ENCODE measurements around the gene RAMP2.

The RAMP2 gene

DNA sequence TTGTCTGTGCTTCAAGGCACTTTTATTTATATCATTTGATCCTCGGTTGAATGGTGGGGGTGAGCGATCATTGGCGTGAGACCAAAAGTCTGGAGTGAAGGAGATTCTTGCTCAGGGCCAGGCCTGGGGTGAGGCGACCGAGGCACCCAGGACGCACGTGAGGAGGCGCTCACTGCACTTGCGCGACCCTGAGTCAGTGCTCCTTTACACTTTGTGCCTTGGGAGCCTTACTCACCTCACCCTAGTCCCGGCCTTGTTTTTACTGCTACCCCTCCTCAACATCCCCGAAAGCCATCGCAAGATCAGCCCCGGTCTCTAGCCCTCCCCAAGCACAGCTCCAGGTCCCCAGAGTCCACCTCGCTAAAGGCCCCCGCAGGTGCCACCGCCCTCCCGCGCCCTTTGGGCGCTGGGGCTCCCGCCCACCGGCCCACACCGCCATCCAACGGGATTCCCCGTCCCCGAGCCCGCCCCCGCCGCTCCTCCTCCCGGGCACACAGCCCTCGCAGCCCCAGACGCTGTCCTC is 16.7 kb upstream of the RAMP2 start:
- H3K27me3 ChIP-seq (ENCODE audit: insufficient read depth, low read length): no peaks in the 10 kb centered on the region
- H3K79me2 ChIP-seq (ENCODE audit: insufficient read depth, low read length): peaks cover 20% of the 10 kb centered on the region
- no peaks in the 10 kb centered on the region for H3K9me3 ChIP-seq (ENCODE audit: low read length)
- TF ChIP-seq EZH2 (IDR thresholded peaks at IDR 0.05; ENCODE audit: borderline replicate concordance, low read length): no peak
- H3K4me2 ChIP-seq (ENCODE audit: low read length): peak overlapping the region; percentile 93
- peak overlapping the region; percentile 68 for H3K9ac ChIP-seq (ENCODE audit: low read length)
- no peaks in the 10 kb centered on the region for H3K9me2 ChIP-seq (ENCODE audit: low read depth, low read length)
- H4K20me1 ChIP-seq (ENCODE audit: insufficient read depth, low read length): no peaks in the 10 kb centered on the region
- H3K36me3 ChIP-seq (ENCODE audit: insufficient read depth, low read length): peaks cover 8% of the 10 kb centered on the region; the same call in 1 of the 2 replicates
- H3F3A ChIP-seq (ENCODE audit: insufficient read depth, low read length): no peaks in the 10 kb centered on the region
- no peak overlapping the region for H2AFZ ChIP-seq (ENCODE audit: low read length)
- H3K27ac ChIP-seq (ENCODE audit: low read depth, low read length, poor library complexity, severe bottlenecking): peak overlapping the region; percentile 26
- H3K4me3 ChIP-seq (ENCODE audit: low read depth, low read length, poor library complexity, severe bottlenecking): peak overlapping the region; percentile 66
- H3K4me1 ChIP-seq (ENCODE audit: insufficient read depth, low read length, severe bottlenecking): peaks cover 24% of the 10 kb centered on the region

DNA sequence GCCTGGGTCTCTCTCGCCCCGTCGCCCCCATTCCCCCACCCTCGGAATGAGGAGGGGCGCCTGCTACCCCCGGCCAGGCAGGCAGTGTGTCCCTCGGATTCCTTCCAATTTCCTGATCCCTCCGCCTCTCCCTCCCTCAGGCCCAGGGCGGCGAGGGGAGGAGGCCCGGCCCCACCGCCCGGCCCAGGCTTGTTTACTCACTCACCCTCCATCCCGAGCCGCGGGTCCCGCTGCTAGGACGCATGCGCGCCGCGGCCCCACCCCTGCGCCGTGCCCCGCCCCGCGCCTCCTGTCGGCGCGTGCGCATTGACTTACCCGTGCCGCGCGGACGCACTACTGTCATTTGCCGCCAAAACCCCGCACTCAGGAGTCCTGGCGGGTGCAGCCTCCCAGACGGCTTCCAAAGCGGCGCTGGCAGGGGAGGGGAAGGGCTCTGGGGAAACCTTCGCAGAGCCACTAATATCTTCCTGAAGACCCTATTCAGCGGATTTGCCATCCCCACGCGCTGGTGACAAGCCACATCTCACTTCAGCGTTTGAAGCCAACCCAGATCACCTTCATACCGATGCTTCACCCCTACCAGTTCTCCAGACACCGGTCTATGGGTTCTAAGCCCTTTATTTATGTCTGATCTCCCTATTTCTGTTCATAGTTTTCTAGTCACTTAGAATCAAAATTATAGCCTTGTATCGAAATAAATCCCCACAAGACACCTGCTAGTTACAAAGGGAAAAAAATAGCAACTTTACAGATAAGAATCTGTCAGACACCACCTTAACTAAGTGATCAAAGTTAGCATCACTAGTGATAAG is 16.0 kb upstream of the RAMP2 start, which contains the start of gene EZH1:
Gene EZH1 (minus strand): TSS at position 235 of the 812 bp plus-strand sequence. CDS start 16,099 bp downstream, outside the sequence.
- Histone ChIP-seq H3K27ac (ENCODE audit: low read depth, low read length, poor library complexity, severe bottlenecking) (peak within 1 kb of the TSS; percentile 26), H3K27me3 (ENCODE audit: insufficient read depth, low read length) (no peaks in the 10 kb centered on the region)
- TF ChIP-seq, protein P1, sequence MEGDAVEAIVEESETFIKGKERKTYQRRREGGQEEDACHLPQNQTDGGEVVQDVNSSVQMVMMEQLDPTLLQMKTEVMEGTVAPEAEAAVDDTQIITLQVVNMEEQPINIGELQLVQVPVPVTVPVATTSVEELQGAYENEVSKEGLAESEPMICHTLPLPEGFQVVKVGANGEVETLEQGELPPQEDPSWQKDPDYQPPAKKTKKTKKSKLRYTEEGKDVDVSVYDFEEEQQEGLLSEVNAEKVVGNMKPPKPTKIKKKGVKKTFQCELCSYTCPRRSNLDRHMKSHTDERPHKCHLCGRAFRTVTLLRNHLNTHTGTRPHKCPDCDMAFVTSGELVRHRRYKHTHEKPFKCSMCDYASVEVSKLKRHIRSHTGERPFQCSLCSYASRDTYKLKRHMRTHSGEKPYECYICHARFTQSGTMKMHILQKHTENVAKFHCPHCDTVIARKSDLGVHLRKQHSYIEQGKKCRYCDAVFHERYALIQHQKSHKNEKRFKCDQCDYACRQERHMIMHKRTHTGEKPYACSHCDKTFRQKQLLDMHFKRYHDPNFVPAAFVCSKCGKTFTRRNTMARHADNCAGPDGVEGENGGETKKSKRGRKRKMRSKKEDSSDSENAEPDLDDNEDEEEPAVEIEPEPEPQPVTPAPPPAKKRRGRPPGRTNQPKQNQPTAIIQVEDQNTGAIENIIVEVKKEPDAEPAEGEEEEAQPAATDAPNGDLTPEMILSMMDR (IDR thresholded peaks at IDR 0.05; ENCODE audit: low read length): no peak
- TF ChIP-seq EZH2 (IDR thresholded peaks at IDR 0.05; ENCODE audit: borderline replicate concordance, low read length): no peak

DNA sequence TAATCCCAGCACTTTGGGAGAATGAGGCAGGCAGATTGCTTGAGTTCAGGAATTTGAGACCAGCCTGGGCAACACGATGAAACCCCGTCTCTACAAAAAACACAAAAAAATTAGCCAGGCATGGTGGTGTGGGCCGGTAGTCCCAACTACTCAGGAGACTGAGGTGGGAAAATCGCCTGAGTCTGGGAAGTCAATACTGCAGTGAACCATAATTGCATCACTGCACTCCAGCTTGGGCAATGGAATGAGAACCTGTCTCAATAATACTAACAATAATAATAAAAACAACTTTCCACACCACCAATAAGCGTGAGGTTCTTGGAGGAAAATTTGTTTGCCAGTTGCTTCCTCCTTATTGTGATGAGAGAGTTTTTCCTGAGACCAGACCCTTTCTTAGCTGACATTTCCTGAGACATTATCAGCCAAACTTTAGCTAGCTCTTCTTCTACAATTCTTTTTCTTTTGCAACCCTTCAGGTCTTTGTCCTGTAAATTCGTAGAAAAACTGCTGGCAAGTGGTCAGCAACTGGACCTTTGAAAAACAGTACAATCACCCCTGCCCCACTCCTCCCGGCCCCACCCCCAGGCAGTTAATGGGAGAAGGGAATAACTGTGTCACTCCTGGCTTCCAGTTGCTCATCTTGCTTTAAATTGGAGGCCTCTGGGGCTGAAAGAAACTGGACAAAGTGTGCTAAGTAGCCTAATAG is 12.7 kb upstream of the RAMP2 start:
- no peak overlapping the region for H3K9ac ChIP-seq (ENCODE audit: low read length)
- H3K4me3 ChIP-seq (ENCODE audit: low read depth, low read length, poor library complexity, severe bottlenecking): no peak overlapping the region
- H4K20me1 ChIP-seq (ENCODE audit: insufficient read depth, low read length): no peaks in the 10 kb centered on the region
- no peaks in the 10 kb centered on the region for H3K9me2 ChIP-seq (ENCODE audit: low read depth, low read length)
- H3K4me1 ChIP-seq (ENCODE audit: insufficient read depth, low read length, severe bottlenecking): peaks cover 13% of the 10 kb centered on the region
- no peak overlapping the region for H3K27ac ChIP-seq (ENCODE audit: low read depth, low read length, poor library complexity, severe bottlenecking)
- H2AFZ ChIP-seq (ENCODE audit: low read length): no peak overlapping the region
- no peaks in the 10 kb centered on the region for H3K36me3 ChIP-seq (ENCODE audit: insufficient read depth, low read length)
- peaks cover 9% of the 10 kb centered on the region for H3K79me2 ChIP-seq (ENCODE audit: insufficient read depth, low read length)
- TF ChIP-seq, protein P1 (IDR thresholded peaks at IDR 0.05; ENCODE audit: low read length): no peak
- TF ChIP-seq EZH2 (IDR thresholded peaks at IDR 0.05; ENCODE audit: borderline replicate concordance, low read length): no peak
- no peaks in the 10 kb centered on the region for H3K9me3 ChIP-seq (ENCODE audit: low read length)
- no peak overlapping the region for H3K4me2 ChIP-seq (ENCODE audit: low read length)
- no peaks in the 10 kb centered on the region for H3K27me3 ChIP-seq (ENCODE audit: insufficient read depth, low read length)
- no peaks in the 10 kb centered on the region for H3F3A ChIP-seq (ENCODE audit: insufficient read depth, low read length)

More for the DNA sequence above, 16.0 kb upstream of the RAMP2 start, which contains the start of gene EZH1:
- peaks cover 24% of the 10 kb centered on the region for H3K4me1 ChIP-seq (ENCODE audit: insufficient read depth, low read length, severe bottlenecking)
- peaks cover 20% of the 10 kb centered on the region for H3K79me2 ChIP-seq (ENCODE audit: insufficient read depth, low read length)
- H3F3A ChIP-seq (ENCODE audit: insufficient read depth, low read length): no peaks in the 10 kb centered on the region
- H3K4me2 ChIP-seq (ENCODE audit: low read length): peak within 1 kb of the TSS; percentile 93
- H4K20me1 ChIP-seq (ENCODE audit: insufficient read depth, low read length): no peaks in the 10 kb centered on the region
- H3K9ac ChIP-seq (ENCODE audit: low read length): peak within 1 kb of the TSS; percentile 68
- peaks cover 8% of the 10 kb centered on the region; the same call in 1 of the 2 replicates for H3K36me3 ChIP-seq (ENCODE audit: insufficient read depth, low read length)
- 0 out of 2 replicates have a peak within 1 kb of the TSS, but pooled peaks have one; percentile 29 for H2AFZ ChIP-seq (ENCODE audit: low read length)
- peak within 1 kb of the TSS; percentile 66 for H3K4me3 ChIP-seq (ENCODE audit: low read depth, low read length, poor library complexity, severe bottlenecking)
- H3K9me2 ChIP-seq (ENCODE audit: low read depth, low read length): no peaks in the 10 kb centered on the region
- no peaks in the 10 kb centered on the region for H3K9me3 ChIP-seq (ENCODE audit: low read length)

Data from OCI-LY1 (cell line).